Keratinocyte (primary cell): ENCODE data around the gene RNASE2.

ENCODE experiments used
- EZH2 ChIP-seq: IDR thresholded peaks from one replicate; pipeline ENCODE4 v1.6.1; 2012; ENCODE audit warnings: inconsistent platforms, mild to moderate bottlenecking, low read length, moderate library complexity
- TF ChIP-seq, protein P1 (sequence below), 3 experiments: IDR thresholded peaks in 1 of 3; conservative IDR thresholded peaks in 1 of 3; optimal IDR thresholded peaks in 1 of 3; 2 replicates in 2 of 3; 3 replicates in 1 of 3; pipeline versions ENCODE3 to v1.5.1; 2011; ENCODE audit warnings: low read length in 3 of 3, mild to moderate bottlenecking in 3 of 3, moderate library complexity in 2 of 3, control low read depth in 1 of 3, inconsistent platforms in 1 of 3; ENCODE audit not compliant: insufficient read depth in 2 of 3; ENCODE audit errors: extremely low read depth in 1 of 3

DNA sequence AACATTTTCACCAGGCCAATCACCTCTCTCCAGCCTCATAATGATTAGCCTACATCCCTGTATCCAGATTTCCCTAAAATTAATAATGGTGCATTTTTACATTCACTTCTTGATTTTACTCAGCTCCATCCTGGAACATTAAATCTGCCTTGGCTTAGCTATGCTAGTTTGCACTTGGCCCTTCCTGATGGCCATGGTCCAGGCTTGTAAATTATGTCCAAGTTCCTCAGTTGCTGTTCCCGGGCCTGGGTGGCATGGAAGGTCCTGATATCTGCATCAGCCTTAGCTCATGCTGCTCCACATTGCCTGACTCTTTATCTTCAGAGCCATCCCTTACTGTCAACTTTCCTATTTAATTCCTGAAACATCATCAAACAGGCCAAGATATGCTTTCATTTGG is 23.4 kb downstream of the RNASE2 start:
- TF ChIP-seq, protein P1, sequence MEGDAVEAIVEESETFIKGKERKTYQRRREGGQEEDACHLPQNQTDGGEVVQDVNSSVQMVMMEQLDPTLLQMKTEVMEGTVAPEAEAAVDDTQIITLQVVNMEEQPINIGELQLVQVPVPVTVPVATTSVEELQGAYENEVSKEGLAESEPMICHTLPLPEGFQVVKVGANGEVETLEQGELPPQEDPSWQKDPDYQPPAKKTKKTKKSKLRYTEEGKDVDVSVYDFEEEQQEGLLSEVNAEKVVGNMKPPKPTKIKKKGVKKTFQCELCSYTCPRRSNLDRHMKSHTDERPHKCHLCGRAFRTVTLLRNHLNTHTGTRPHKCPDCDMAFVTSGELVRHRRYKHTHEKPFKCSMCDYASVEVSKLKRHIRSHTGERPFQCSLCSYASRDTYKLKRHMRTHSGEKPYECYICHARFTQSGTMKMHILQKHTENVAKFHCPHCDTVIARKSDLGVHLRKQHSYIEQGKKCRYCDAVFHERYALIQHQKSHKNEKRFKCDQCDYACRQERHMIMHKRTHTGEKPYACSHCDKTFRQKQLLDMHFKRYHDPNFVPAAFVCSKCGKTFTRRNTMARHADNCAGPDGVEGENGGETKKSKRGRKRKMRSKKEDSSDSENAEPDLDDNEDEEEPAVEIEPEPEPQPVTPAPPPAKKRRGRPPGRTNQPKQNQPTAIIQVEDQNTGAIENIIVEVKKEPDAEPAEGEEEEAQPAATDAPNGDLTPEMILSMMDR (optimal IDR thresholded peaks at IDR 0.05 in 1 of 3, IDR thresholded peaks at IDR 0.05 in 1 of 3, conservative IDR thresholded peaks at IDR 0.05 in 1 of 3; ENCODE audit: extremely low read depth in 1 of 3, insufficient read depth in 2 of 3, low read length in 3 of 3): no peak
- TF ChIP-seq EZH2: no peak
